ENCODE results near the gene FXYD6.

DNA sequence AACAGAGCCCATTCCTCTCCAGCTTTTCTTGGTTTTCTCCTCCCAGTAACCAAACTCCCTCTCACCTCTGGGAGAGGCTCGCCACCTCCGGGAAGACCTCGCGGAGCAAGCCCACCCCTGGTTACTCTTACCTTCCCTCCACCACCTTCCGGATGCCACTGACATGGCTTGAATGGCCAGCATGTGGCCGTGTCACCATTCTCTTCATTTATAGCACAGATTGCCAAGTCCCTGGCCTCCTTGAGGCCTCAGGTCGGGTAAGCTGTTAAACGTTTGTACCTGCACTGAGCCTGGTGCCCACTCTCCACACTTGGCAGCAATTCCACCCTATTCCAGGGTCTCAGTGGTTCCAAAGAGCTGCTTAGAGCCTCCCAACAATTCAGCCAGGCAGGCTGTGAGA is 43.9 kb downstream of the FXYD6 start:
- no peak for TF ChIP-seq POLR2AphosphoS5 (IDR thresholded peaks at IDR 0.05; ENCODE audit: low read depth, low read length)
- TF ChIP-seq REST (IDR thresholded peaks at IDR 0.05; ENCODE audit: insufficient read depth in 1 of 2, low read depth in 2 of 2, low read length in 2 of 2): no peak
